Panc1 (cell line): ENCODE data around the gene GTPBP10. TPM values are rescaled to one million over a fixed set of nuclear protein-coding genes. Genes with fewer than 3 reads are reported as not detected.

Experiments
- ATAC-seq: fragments of 200-7000 bp; cut with Tn5 transposase; 2 replicates; pipeline ENCODE4 v1.9.1; 2020; ENCODE audit warnings: mild to moderate bottlenecking, moderate library complexity
- BruUV-seq: library from RNA; stranded (reverse); fragments of 400-500 nt; replicated peaks from 2 replicates; lab custom pipeline; 2021; lab: Mats Ljungman, UMichigan
- CTCF ChIA-PET: fragments of 300-600 bp; sonication (Branson Sonifier 250); formaldehyde crosslinking; loops from one replicate; lab custom pipeline; 2022; ENCODE audit warnings: antibody characterized with exemption; lab: Charles Lee
- POLR2A ChIA-PET: fragments of 300-600 bp; sonication (Branson Sonifier 250); formaldehyde crosslinking; loops from one replicate; lab custom pipeline; 2022; ENCODE audit warnings: antibody characterized with exemption; lab: Charles Lee
- DNase-seq: peaks from one replicate; pipeline ENCODE4 v3.0.0-alpha.2; 2010; ENCODE audit warnings: low read depth, low spot score
- H3K27ac ChIP-seq: 2 replicates; pipeline ENCODE4 v1.5.1; 2011; ENCODE audit warnings: mild to moderate bottlenecking, low read length, inconsistent platforms
- H3K27me3 ChIP-seq: fragments of 200-500 bp; sonication (Bioruptor generic); 2 replicates; pipeline ENCODE4 v1.6.0; 2014; ENCODE audit warnings: low read length, inconsistent platforms; ENCODE audit not compliant: control insufficient read depth, insufficient read depth
- H3K36me3 ChIP-seq: fragments of 200-500 bp; sonication (Bioruptor generic); 2 replicates; pipeline ENCODE4 v1.5.1; 2014; ENCODE audit warnings: inconsistent platforms, mild to moderate bottlenecking, low read length, moderate library complexity; ENCODE audit not compliant: control insufficient read depth, insufficient read depth
- H3K4me1 ChIP-seq: 2 replicates; pipeline ENCODE4 v1.5.1; 2011; ENCODE audit warnings: inconsistent platforms, mild to moderate bottlenecking, low read length, moderate library complexity; ENCODE audit not compliant: control insufficient read depth, insufficient read depth
- H3K4me3 ChIP-seq, 2 experiments: 2 replicates each; pipeline ENCODE4 v1.5.1; 2011 to 2012; ENCODE audit warnings: low read depth in 2 of 2, low read length in 2 of 2, mild to moderate bottlenecking in 2 of 2, inconsistent platforms in 1 of 2, moderate library complexity in 1 of 2
- H3K9me3 ChIP-seq: fragments of 200-500 bp; sonication (Bioruptor generic); 2 replicates; pipeline ENCODE4 v1.5.1; 2014; ENCODE audit warnings: low read depth, mild to moderate bottlenecking, inconsistent platforms, low read length, moderate library complexity; ENCODE audit not compliant: control insufficient read depth, insufficient read depth
- POLR2AphosphoS5 ChIP-seq: IDR thresholded peaks from 2 replicates; pipeline ENCODE4 v1.6.1; 2012; ENCODE audit warnings: mild to moderate bottlenecking, low read depth, low read length, moderate library complexity
- SIN3A ChIP-seq: IDR thresholded peaks from 2 replicates; pipeline ENCODE4 v1.6.1; 2012; ENCODE audit warnings: low read depth, mild to moderate bottlenecking, low read length, moderate library complexity, borderline replicate concordance; ENCODE audit not compliant: insufficient read depth
- TCF7L2 ChIP-seq: IDR thresholded peaks from 2 replicates; pipeline ENCODE4 v1.6.1; 2011; ENCODE audit warnings: mild to moderate bottlenecking, low read depth, low read length, inconsistent platforms
- in situ Hi-C: cut with HindIII; loops from 2 replicates; pipeline ENCODE4 v1.10.0; 2016; ENCODE audit warnings: low sequenced_read_pairs, low pct_unique_long_range_greater_than_20kb
- intact Hi-C: fragments of 100-400 bp; cut with micrococcal nuclease; formaldehyde crosslinking; loops from one replicate; pipeline ENCODE4 v1.10.0; 2022; ENCODE audit not compliant: unreplicated experiment
- total RNA-seq: library from RNA; stranded (reverse); gene quantifications from one replicate; pipeline ENCODE4 v1.2.1, GENCODE V29; 2021; ENCODE audit not compliant: unreplicated experiment
- TF ChIP-seq, protein P1 (sequence below), 2 experiments: IDR thresholded peaks; 2 replicates each; pipeline ENCODE4 v1.6.1; 2011 to 2012; ENCODE audit warnings: low read depth in 2 of 2, control low read depth in 1 of 2, low read length in 1 of 2, mild to moderate bottlenecking in 1 of 2, moderate library complexity in 1 of 2; ENCODE audit not compliant: insufficient read depth in 1 of 2
- TF ChIP-seq, protein P2 (sequence below): fragments of 450-650 bp; IDR thresholded peaks from 2 replicates; pipeline ENCODE4 v1.5.1; 2017; ENCODE audit warnings: mild to moderate bottlenecking

The GTPBP10 gene
- total RNA-seq, 1 experiment from 2014 or later, result 23.7 TPM

DNA sequence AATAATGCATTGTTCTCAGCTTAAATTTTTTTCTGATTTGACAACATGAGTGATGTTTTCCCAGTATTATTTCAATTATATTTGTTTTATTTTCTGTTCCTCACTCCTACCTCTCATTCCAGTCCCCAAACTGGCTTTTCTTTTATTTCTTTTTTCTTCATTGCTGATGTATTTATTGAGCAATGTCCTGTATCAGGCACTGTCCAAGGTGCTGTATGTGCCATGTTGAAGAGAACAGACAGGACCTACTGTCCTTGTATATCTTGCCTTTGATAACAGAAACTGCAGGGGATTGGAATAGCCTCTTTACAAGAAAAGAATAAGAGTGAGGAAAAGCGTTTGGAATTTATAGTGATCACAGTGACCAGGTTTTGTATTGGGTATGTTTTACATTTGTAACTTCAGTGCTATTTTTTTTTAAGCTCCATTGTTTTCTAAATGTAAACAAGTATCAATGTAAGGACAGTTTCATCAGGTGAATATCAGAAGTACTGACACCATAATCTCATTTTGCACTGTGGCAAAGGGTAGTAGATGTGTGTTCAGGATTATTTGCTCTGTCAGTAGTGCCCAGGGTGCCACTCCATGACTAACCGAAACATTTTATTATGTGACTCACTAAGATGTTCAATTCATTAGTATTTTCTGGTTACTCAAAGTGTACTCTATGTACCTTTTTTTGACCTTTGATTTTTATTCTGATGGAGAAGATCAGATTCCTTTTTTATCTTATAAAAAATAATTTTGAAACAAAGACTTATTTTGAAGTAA, 41.1 kb downstream of the GTPBP10 start:
- in situ Hi-C loops (no loop called here), intact Hi-C loops (no loop called here)
- no peaks in the 10 kb centered on the region for H3K9me3 ChIP-seq
- no peaks in the 10 kb centered on the region for H3K4me1 ChIP-seq
- TF ChIP-seq POLR2AphosphoS5, result no peak
- TF ChIP-seq TCF7L2, result no peak
- TF ChIP-seq, protein P1, sequence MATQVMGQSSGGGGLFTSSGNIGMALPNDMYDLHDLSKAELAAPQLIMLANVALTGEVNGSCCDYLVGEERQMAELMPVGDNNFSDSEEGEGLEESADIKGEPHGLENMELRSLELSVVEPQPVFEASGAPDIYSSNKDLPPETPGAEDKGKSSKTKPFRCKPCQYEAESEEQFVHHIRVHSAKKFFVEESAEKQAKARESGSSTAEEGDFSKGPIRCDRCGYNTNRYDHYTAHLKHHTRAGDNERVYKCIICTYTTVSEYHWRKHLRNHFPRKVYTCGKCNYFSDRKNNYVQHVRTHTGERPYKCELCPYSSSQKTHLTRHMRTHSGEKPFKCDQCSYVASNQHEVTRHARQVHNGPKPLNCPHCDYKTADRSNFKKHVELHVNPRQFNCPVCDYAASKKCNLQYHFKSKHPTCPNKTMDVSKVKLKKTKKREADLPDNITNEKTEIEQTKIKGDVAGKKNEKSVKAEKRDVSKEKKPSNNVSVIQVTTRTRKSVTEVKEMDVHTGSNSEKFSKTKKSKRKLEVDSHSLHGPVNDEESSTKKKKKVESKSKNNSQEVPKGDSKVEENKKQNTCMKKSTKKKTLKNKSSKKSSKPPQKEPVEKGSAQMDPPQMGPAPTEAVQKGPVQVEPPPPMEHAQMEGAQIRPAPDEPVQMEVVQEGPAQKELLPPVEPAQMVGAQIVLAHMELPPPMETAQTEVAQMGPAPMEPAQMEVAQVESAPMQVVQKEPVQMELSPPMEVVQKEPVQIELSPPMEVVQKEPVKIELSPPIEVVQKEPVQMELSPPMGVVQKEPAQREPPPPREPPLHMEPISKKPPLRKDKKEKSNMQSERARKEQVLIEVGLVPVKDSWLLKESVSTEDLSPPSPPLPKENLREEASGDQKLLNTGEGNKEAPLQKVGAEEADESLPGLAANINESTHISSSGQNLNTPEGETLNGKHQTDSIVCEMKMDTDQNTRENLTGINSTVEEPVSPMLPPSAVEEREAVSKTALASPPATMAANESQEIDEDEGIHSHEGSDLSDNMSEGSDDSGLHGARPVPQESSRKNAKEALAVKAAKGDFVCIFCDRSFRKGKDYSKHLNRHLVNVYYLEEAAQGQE (IDR thresholded peaks at IDR 0.05; ENCODE audit: insufficient read depth in 1 of 2, low read depth in 2 of 2, low read length in 1 of 2), result peak; percentile 71 to 78; a peak in 3 of 4 replicates
- no peak for TF ChIP-seq SIN3A
- TF ChIP-seq, protein P2, sequence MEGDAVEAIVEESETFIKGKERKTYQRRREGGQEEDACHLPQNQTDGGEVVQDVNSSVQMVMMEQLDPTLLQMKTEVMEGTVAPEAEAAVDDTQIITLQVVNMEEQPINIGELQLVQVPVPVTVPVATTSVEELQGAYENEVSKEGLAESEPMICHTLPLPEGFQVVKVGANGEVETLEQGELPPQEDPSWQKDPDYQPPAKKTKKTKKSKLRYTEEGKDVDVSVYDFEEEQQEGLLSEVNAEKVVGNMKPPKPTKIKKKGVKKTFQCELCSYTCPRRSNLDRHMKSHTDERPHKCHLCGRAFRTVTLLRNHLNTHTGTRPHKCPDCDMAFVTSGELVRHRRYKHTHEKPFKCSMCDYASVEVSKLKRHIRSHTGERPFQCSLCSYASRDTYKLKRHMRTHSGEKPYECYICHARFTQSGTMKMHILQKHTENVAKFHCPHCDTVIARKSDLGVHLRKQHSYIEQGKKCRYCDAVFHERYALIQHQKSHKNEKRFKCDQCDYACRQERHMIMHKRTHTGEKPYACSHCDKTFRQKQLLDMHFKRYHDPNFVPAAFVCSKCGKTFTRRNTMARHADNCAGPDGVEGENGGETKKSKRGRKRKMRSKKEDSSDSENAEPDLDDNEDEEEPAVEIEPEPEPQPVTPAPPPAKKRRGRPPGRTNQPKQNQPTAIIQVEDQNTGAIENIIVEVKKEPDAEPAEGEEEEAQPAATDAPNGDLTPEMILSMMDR, result no peak
- no TSS peak for BruUV-seq
- CTCF ChIA-PET, result no interaction called here
- POLR2A ChIA-PET, result no interaction called here
- no peaks in the 10 kb centered on the region for H3K27me3 ChIP-seq
- no peak overlapping the region for H3K27ac ChIP-seq
- H3K4me3 ChIP-seq, result no peak overlapping the region
- DNase-seq (no peak), ATAC-seq (no peak)
- peaks cover 4% of the 10 kb centered on the region for H3K36me3 ChIP-seq

DNA sequence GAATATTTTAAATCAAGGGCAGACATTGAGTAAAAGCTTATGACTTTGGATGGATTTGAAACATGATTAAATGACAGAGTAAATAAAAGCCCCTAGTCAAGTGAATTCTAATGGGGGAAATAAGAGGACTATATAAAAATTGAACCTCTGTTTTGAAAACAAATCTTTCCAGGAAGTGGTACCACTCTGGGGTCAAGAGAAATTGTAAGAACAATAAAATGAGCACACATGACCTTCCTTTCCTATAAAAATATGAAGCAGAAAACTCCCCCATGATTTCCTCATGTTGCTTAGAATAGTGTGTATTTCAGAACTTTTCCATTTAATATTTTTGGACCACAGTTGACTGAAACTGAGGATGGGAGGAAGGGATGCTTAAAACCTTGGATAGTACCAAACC, 44.4 kb downstream of the GTPBP10 start:
- ChIA-PET CTCF (no interaction called here), POLR2A (no interaction called here)
- TF ChIP-seq, protein P2, result no peak
- TF ChIP-seq POLR2AphosphoS5 (no peak), TCF7L2 (no peak), SIN3A (no peak)
- TF ChIP-seq, protein P1 (IDR thresholded peaks at IDR 0.05; ENCODE audit: insufficient read depth in 1 of 2, low read depth in 2 of 2, low read length in 1 of 2), result no peak
- H3K27ac ChIP-seq, result no peak overlapping the region
- no TSS peak for BruUV-seq
- in situ Hi-C loops (no loop called here), intact Hi-C loops (no loop called here)
- no peak overlapping the region for H3K4me3 ChIP-seq
- no peaks in the 10 kb centered on the region for H3K36me3 ChIP-seq
- no peaks in the 10 kb centered on the region for H3K27me3 ChIP-seq
- H3K9me3 ChIP-seq, result no peaks in the 10 kb centered on the region
- DNase-seq (no peak), ATAC-seq (no peak)
- H3K4me1 ChIP-seq, result no peaks in the 10 kb centered on the region
